HG03558 (cell line): ENCODE measurements around the gene ARHGAP23.
"Not testable (repeated sequence)": the region's sequence is repeated elsewhere in the genome, so short reads cannot be mapped to it uniquely, and the experiment has no call there.

Experiments used
- ATAC-seq: cut with Tn5 transposase; IDR thresholded peaks from one replicate; pipeline ENCODE4 v1.9.1; 2021; ENCODE audit warnings: moderate number of reproducible peaks; ENCODE audit not compliant: unreplicated experiment; ENCODE audit errors: extremely low read depth

The ARHGAP23 gene

GRCh38 chr17:38421871-38422827 lies 6.1 kb upstream of the ARHGAP23 start:
- no peak for ATAC-seq

- ATAC-seq = no peak
Observed at GRCh38 chr17:38424297-38424972, 3.8 kb upstream of the ARHGAP23 start.

DNA sequence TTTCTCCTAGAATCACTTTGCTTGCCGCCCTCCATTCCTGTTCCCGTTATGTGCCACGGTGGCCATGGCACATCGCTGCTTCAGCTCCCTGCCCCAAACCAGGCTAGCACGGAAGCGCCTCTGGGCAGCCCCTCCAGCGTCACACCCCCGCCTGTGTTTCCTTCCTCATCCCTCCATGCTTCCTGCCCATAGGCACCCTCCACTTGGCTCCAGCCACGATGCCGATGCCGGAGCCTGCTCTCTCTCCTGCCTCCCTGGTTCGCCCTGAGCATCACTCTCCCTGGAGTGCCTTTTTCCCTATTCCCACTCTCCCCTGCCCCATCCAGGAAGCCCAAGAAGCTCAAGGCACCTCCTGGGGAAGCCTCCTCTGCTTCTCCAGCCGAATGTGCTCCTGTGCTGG lies 3.2 kb upstream of the ARHGAP23 start:
- no peak for ATAC-seq

DNA sequence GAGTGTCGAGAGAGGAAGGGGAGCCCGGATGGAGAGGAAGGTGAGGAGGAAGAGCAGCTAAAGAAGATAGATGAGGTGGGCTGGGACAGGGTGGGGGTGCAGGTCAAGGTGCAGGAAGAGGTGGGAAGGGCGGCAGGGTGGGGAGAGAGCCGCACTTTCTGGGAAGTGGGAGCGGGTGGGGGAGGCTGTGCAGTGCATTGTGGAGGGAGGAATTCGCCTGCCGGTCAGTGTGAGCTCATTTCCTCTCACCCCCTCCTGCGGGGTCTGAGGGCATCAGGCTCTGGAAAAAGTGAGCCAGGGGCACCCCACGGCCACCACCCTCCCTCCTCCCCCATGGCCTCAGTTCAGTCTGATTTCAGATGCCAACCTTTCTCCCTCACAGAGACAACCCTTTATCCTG lies 2.5 kb upstream of the ARHGAP23 start:
- no peak for ATAC-seq

DNA sequence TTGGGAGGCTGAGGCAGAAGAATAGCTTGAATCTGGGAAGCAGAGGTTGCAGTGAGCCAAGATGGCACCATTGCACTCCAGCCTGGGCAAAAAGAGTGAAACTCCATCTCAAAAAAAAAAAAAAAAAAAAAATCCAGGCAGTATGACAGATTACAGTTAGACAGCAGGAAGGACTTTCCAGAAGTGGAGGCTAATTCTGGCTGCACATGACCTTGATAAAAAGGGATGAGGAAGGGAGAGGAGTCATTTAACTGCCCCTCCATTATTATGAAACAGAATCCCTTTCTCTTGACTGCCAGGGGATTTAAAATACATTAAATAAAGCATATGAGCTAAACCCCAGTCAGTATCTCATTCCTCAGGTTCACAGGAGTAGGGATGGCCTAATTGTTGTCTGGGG lies 1.8 kb upstream of the ARHGAP23 start:
- no peak for ATAC-seq

- no peak for ATAC-seq
Observed at GRCh38 chr17:38427160-38427949, 909 bp upstream of the ARHGAP23 start.

DNA sequence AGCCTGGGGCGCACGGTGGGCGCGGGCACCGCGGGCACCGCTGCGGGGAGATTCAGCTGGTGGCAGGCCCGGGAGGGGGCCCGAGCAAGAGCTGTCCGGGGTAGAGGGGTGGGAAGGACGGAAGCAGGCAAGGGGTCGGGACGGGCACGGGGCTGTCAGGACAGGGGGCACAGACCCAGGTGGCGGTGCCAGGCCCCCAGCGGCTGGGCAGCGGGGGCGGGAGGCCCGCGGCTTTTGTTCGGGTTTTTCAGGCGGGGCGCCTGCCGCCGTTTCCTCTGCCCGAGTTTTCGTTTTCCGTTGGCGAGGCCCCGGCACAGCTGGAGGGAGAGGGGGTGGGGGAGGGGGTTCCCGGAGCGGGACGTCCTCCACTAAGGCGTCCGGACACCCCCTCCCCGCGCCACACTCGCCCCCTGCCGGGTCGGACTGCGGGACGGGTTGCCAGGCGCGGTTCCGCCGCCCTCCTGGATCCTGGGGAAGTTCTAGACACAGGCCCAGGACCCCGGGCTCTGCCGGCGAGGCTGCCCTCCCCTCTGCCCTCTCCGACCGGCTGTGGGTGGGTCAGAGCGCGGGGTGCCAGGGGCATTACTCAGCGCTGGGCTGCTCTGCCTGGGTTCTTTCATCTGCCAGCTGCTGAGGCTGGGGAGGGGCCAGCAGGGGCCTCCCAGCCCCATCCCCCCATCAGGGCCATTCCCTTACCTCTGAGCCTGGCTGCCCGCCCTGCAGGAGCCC lies 543 bp downstream of the ARHGAP23 start:
- no peak for ATAC-seq

DNA sequence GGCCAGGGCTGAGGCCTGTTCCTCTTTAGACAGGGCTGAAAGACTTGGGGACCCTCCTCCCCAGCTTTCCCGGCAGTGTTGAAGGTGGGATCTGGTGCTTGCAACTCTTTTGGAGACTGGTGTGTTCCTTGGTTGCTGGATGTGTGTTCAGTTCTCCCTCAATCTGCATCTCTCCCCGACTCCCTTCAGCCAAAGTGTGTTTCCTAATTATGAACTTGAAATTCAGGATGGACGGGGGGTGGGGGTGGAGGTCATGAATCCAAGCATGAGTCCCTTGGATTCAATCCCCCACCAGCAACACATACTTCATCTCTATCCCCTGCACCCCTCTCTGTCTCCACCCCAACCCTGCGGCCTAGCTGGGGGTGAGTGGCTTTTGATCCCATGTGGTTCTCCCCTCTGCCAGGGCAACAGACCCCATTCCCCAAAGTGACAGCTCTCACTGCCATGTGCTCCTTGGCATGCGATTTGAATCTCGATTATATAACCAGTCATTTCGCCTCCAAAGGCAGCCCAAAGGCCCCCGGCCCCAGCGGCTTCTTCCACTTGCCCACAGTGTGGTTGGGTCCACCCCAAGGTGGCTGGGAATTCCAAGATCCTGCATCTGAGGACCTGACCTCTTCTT lies 1.3 kb downstream of the ARHGAP23 start:
- no peak for ATAC-seq

DNA sequence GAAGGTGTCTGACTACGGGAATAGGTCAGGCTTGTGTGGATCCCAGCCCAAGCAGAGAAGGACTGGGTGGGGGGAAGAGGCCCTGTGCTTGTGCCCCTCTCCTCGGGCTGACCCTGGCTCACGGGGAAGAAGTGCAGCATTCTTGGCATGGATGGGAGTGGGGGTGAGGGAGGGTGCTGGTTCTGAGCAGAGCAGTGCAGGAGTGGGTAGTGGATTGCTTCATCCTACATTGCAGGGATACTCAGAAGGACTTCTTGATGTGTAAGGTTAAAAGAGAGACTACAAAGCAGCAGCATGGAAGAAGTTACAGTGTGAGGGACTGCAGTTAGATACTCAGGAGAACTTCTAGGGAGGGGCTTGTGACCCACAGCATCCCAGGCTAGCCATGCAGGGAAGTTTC lies 2.1 kb downstream of the ARHGAP23 start:
- no peak for ATAC-seq

GRCh38 chr17:38430822-38431221 lies 2.6 kb downstream of the ARHGAP23 start:
- ATAC-seq = no peak

DNA sequence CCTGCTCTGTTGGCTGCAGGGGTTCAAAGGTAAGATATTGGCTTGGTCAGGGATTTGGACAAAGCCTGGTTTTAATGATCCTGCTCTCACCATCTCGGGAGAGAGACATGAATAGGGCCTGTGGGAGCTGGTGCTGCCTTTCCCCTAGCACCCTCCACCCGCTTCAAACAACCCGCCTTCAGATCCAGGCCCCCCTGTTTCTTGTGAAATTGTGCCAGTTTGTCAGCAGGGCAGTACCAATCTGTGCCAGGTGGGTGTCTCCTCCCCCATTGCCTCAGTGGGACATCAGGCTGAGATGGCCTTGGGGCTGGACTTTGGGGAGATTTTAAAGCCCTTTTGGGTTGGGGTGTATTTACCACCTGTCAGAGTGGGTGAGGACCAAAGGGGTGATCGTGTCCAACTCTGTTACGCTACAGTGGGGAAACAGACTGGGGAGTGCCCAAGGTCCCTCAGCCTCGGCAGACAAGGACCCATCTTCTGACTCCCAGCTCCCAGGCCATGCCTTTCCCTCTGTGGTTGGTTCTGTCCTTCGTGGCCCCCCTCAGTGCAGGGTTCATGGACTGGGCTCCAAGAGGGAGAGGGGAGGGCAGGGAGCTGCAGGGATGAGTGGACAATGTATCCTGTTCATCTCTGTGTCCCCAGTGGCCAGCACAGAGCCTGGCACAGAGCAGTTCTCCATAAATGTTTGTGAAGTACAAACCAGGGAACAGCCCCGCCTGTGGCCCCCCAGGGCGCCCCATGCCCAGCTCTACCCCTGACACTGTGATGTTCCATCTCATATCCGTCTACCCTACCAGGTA lies 3.3 kb downstream of the ARHGAP23 start:
- no peak for ATAC-seq

GRCh38 chr17:38434178-38434665 lies 6.0 kb downstream of the ARHGAP23 start:
- ATAC-seq = no peak

GRCh38 chr17:38435795-38436194 lies 7.5 kb downstream of the ARHGAP23 start:
- ATAC-seq = no peak

GRCh38 chr17:38436386-38436785 lies 8.1 kb downstream of the ARHGAP23 start:
- ATAC-seq = no peak

GRCh38 chr17:38437313-38437712 lies 9.0 kb downstream of the ARHGAP23 start:
- not testable (repeated sequence) for ATAC-seq

DNA sequence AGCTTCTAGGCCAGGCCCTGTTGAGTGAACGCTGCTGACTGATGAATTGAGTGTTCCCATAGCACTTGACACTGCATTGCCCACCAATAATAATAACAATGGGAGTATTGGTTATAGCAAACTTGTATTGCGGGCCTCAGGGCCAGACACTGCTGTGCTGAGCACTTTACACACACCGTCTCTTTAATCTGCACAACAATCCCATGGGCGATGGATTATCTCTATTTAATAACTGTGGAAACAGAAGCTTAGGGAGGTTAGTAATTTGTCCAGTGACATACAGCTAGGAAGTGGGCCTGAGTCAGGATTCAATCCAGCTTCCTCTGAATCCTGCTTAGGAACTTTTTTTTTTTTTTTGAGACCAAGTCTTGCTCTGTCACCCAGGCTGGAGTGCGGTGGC lies 11.2 kb downstream of the ARHGAP23 start:
- ATAC-seq = no peak

GRCh38 chr17:38440614-38441397 lies 12.5 kb downstream of the ARHGAP23 start:
- no peak for ATAC-seq
